Gastrocnemius medialis (tissue), 4 donors: ENCODE measurements around the gene P2RX4.
"Not testable (repeated sequence)": the region's sequence is repeated elsewhere in the genome, so short reads cannot be mapped to it uniquely, and the experiment has no call there.

ENCODE experiments used
- POLR2A ChIP-seq, 2 donors: fragments of 450-650 bp; IDR thresholded peaks; one replicate each; pipeline ENCODE4 v1.6.1; 2017; ENCODE audit warnings: antibody characterized with exemption in 2 of 2, mild to moderate bottlenecking in 2 of 2, moderate library complexity in 2 of 2
- TF ChIP-seq, protein P1 (sequence below), 5 experiments: fragments of 450-650 bp in 3 of 5; fragments of 200-600 bp in 2 of 5; sonication (generic) in 2 of 5; IDR thresholded peaks in 4 of 5; conservative IDR thresholded peaks in 1 of 5; 1 replicate in 4 of 5; 2 replicates in 1 of 5; pipeline ENCODE4 v1.5.1; 2016 to 2019; ENCODE audit warnings: antibody characterized with exemption in 5 of 5, mild to moderate bottlenecking in 3 of 5, moderate library complexity in 3 of 5

DNA sequence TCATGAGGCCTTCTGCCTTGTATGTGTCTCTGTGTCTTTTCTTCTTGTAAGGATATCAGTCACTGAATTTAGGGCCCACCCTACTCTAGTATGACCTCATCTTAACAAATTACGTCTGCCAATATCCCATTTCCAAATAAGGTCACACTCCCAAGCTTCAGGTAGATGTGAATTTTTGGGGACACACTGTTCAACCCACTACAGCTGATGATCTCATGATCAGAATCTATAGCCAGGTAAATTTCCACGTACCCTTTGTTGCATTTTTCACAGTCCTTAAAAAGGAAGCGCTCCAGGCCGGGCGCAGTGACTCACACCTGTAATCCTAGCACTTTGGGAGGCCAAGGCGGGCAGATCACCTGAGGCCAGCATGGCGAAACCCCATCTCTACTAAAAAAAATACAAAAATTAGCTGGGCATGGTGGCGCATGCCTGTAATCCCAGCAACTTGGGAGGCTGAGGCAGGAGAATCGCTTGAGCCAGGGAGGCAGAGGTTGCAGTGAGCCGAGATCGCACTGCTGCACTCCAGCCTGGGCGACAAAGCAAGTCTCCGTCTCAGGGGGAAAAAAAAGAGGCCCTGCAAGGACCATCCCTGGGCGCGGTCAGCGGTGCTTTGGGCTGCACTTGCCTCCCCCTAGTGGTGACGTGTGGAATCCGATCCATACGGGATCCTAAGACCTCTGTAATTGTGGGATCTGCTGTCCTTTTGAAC lies 20.1 kb downstream of the P2RX4 start:
- TF ChIP-seq, protein P1, sequence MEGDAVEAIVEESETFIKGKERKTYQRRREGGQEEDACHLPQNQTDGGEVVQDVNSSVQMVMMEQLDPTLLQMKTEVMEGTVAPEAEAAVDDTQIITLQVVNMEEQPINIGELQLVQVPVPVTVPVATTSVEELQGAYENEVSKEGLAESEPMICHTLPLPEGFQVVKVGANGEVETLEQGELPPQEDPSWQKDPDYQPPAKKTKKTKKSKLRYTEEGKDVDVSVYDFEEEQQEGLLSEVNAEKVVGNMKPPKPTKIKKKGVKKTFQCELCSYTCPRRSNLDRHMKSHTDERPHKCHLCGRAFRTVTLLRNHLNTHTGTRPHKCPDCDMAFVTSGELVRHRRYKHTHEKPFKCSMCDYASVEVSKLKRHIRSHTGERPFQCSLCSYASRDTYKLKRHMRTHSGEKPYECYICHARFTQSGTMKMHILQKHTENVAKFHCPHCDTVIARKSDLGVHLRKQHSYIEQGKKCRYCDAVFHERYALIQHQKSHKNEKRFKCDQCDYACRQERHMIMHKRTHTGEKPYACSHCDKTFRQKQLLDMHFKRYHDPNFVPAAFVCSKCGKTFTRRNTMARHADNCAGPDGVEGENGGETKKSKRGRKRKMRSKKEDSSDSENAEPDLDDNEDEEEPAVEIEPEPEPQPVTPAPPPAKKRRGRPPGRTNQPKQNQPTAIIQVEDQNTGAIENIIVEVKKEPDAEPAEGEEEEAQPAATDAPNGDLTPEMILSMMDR (IDR thresholded peaks at IDR 0.05 in 4 of 5, conservative IDR thresholded peaks at IDR 0.05 in 1 of 5): peak; percentile 45 to 77 (median 60)
- TF ChIP-seq POLR2A (IDR thresholded peaks at IDR 0.05): not testable (repeated sequence)
